22Rv1 (cell line): ENCODE results near the gene CASTOR1.

ENCODE experiments used
- H3K27ac ChIP-seq: fragments of 450-650 bp; 2 replicates; pipeline ENCODE4 v1.5.1; 2017
- ZFX ChIP-seq: fragments of 450-650 bp; IDR thresholded peaks from 2 replicates; pipeline ENCODE4 v1.6.1; 2017; ENCODE audit warnings: antibody characterized with exemption, borderline replicate concordance
- TF ChIP-seq, protein P1 (sequence below): fragments of 450-650 bp; IDR thresholded peaks from 2 replicates; pipeline ENCODE4 v1.5.1; 2017; ENCODE audit warnings: mild to moderate bottlenecking

CASTOR1 gene

DNA sequence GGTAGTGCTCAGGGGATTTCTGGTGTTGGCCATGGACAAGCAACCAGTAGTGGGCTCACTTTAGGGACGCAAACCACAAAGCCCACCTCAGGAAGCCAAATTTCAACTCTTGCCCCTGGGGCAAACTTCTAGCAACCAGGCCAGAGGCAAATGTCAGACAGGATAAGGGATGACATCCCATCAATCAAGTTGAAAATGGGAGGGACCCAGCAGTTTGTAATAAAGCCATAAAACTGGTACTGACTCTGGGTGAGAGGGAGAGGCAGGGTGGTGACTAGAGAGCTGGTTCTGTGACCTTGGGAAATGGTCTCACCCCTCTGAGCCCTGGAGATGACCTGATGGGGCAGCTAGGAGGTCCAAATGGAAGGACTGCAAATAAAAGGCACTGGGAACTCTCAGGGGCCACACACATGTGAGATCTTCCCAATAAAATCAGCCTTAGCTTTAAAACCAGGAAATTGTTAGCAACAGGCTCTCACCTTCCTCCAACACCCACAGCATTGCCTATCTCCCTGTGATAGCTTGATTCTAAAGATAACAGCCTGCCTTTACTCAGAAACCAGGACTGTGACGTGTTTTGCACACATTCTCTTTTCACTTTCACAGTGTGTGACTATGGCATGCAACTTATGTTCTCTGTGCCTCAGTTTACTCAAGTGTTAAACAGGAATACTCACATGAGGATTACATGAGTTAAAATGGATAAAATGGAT lies 43.8 kb upstream of the CASTOR1 start:
- TF ChIP-seq, protein P1, sequence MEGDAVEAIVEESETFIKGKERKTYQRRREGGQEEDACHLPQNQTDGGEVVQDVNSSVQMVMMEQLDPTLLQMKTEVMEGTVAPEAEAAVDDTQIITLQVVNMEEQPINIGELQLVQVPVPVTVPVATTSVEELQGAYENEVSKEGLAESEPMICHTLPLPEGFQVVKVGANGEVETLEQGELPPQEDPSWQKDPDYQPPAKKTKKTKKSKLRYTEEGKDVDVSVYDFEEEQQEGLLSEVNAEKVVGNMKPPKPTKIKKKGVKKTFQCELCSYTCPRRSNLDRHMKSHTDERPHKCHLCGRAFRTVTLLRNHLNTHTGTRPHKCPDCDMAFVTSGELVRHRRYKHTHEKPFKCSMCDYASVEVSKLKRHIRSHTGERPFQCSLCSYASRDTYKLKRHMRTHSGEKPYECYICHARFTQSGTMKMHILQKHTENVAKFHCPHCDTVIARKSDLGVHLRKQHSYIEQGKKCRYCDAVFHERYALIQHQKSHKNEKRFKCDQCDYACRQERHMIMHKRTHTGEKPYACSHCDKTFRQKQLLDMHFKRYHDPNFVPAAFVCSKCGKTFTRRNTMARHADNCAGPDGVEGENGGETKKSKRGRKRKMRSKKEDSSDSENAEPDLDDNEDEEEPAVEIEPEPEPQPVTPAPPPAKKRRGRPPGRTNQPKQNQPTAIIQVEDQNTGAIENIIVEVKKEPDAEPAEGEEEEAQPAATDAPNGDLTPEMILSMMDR = no peak
- TF ChIP-seq ZFX = no peak
- no peak overlapping the region for H3K27ac ChIP-seq

DNA sequence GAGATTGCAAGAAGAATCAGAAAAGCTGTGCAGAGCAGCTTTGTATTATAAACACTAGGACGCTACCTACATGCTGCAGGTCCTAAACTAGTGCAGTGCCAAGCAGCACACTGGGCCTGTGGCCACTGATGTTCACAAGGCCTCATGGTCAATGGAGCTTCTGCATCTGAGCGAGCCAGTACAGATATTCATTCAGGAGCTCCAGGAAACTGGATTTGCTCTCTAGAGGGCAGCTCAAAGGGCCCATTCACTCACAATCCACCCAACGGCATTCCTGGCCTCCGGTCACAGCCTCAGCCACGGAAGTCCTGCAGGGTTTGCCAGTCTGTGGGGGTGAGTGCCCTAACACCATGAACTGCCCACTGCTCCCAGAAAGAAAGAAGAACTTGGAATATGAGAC lies 43.2 kb upstream of the CASTOR1 start:
- no peak overlapping the region for H3K27ac ChIP-seq
- TF ChIP-seq, protein P1 = no peak
- no peak for TF ChIP-seq ZFX

- TF ChIP-seq, protein P1 = no peak
- no peak for TF ChIP-seq ZFX
- peak overlapping the region; percentile 81 for H3K27ac ChIP-seq
These were observed 39.3 kb upstream of the CASTOR1 start for GRCh38 chr22:30328466-30329049.

DNA sequence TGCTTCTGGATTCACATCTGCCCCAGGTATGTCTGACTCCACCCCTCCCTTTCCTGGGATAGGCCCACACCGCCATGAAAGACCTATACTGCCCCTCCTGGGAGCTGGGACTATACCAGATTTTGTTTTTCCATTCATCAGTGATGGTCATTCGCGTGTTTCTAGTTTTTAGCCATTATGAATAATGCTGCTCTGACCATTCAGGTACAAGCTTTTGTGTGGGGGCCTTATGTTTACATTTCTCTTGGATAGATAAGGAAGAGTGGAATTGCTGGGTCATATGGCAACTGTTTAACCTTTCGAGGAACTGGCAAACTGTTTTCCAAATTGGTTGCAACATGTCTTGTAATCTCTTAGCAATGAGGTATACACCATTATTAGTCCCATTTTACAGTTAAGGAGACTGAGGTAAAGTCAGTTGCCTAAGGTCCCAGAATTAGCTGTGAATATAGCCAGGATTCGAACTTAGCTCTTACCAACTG lies 38.6 kb upstream of the CASTOR1 start:
- peak overlapping the region; percentile 81 for H3K27ac ChIP-seq
- TF ChIP-seq, protein P1 = peak; percentile 71
- no peak for TF ChIP-seq ZFX

DNA sequence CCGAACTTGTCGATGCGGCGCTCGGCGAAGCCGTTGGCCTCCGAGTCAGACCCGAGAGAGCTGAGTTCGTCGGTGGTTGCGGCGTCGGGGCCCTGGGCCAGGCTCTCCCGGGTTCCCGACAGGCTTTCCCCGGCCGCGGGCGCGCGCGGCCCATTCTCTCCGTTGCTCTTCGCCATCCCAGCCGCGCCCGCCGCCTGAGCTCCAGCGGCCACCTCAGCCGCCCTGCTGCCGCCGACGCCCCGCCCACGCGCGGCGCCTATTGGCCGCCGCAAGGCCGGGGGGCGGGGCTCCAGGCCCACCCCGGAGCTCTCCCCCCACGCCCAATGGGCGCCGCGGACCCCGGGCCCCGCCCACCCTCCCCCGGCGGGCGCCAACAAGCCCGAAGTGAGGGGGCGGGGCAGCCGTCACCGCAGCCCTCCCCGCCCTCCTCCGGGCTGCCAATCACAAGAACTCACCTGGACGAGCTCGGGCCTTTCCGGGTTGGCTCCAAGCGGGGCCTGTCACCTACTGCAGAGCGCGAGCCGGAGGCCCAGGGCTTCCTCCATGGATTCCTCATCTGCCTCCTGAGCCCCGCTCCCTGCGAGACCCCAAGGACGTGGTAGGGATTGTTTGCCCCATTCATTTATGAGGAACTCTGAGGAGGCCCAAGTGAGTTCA lies 37.5 kb upstream of the CASTOR1 start, which contains the start of gene TBC1D10A:
TBC1D10A (minus strand) TSS at position 236 of the 657 bp plus-strand sequence; CDS start at position 176, 60 bp downstream.
- TF ChIP-seq ZFX = no peak
- TF ChIP-seq, protein P1 = no peak
- H3K27ac ChIP-seq = peak within 1 kb of the TSS; percentile 81

DNA sequence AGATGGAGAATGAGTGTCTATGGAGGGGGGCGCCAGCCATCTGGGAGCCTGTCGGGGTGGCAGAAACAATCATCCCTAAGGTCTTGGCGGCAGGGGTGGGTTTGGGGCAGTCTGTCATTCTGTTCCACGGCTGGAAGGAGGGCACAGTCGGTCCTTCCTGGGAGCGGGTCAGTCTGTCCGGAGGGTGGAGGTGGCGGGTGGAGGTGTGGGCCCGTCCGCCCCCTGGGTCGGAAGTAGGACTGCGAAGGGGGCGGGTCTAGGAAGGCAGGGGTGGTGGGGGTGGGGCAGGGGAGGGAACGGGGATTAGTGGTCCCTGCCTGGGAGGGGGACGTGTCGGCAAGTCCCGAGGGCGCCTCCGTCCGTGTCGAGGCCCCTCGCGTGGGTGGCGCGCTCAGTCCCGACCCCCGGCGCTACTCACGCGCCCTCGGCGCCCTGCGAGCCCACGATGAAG lies 37.0 kb upstream of the CASTOR1 start:
- TF ChIP-seq, protein P1 = no peak
- no peak for TF ChIP-seq ZFX

More for the DNA sequence above, 37.0 kb upstream of the CASTOR1 start:
- H3K27ac ChIP-seq = peak overlapping the region; percentile 81
